CD4-positive, alpha-beta memory T cell (primary cell): ENCODE results near the gene CLEC2L. TPM values are rescaled to one million over a fixed set of nuclear protein-coding genes. Genes with fewer than 3 reads are reported as not detected.
A peak's percentile ranks its signal among the peaks of the same experiment; 100 is the strongest.

Experiments used
- CTCF ChIA-PET: fragments of 350-600 bp; sonication (Branson Sonifier 250); formaldehyde crosslinking; loops from one replicate; lab custom pipeline; 2021; ENCODE audit warnings: inconsistent platforms; ENCODE audit not compliant: partially characterized antibody; lab: Charles Lee
- POLR2A ChIA-PET: fragments of 350-600 bp; sonication (Branson Sonifier 250); formaldehyde crosslinking; loops from one replicate; lab custom pipeline; 2021; ENCODE audit not compliant: partially characterized antibody; lab: Charles Lee
- DNase-seq, 5 donors: peaks; one replicate each; pipeline versions ENCODE4 v3.0.0 to v3.0.0-alpha.2; 2020 to 2022; ENCODE audit warnings: mixed read lengths in 1 of 5
- H3K27ac ChIP-seq: one replicate; pipeline ENCODE4 v1.7.0; 2013; ENCODE audit warnings: low read depth, low read length
- H3K27me3 ChIP-seq: 2 replicates; pipeline ENCODE4 v1.7.0; 2013; ENCODE audit warnings: mild to moderate bottlenecking, low read length, moderate library complexity; ENCODE audit not compliant: insufficient read depth
- H3K36me3 ChIP-seq: 2 replicates; pipeline ENCODE4 v1.7.0; 2013; ENCODE audit warnings: mild to moderate bottlenecking, low read length, moderate library complexity; ENCODE audit not compliant: insufficient read depth
- H3K4me1 ChIP-seq: 2 replicates; pipeline ENCODE4 v1.7.0; 2013; ENCODE audit warnings: mild to moderate bottlenecking, low read length, moderate library complexity; ENCODE audit not compliant: insufficient read depth
- H3K4me3 ChIP-seq, 2 donors: one replicate each; pipeline ENCODE4 v1.7.0; 2013; ENCODE audit warnings: low read length in 2 of 2, mild to moderate bottlenecking in 1 of 2
- H3K9me3 ChIP-seq, 2 donors: one replicate each; pipeline ENCODE4 v1.7.0; 2013; ENCODE audit warnings: low read length in 2 of 2, control low read depth in 1 of 2; ENCODE audit not compliant: control insufficient read depth in 1 of 2
- H3K27ac Mint-ChIP-seq, 7 donors: one replicate each; pipeline ENCODE4 v1.8.0; 2020 to 2021; ENCODE audit warnings: mixed read lengths in 7 of 7, mild to moderate bottlenecking in 6 of 7, inconsistent platforms in 3 of 7, moderate library complexity in 3 of 7
- H3K27me3 Mint-ChIP-seq, 2 donors: one replicate each; pipeline ENCODE4 v1.8.0; 2020 to 2021; ENCODE audit warnings: mixed read lengths in 2 of 2
- H3K36me3 Mint-ChIP-seq, 2 donors: one replicate each; pipeline ENCODE4 v1.8.0; 2020 to 2021; ENCODE audit warnings: mixed read lengths in 2 of 2, inconsistent platforms in 1 of 2, mild to moderate bottlenecking in 1 of 2
- H3K4me1 Mint-ChIP-seq, 4 donors: one replicate each; pipeline ENCODE4 v1.8.0; 2020 to 2021; ENCODE audit warnings: mixed read lengths in 4 of 4, mild to moderate bottlenecking in 1 of 4
- H3K4me3 Mint-ChIP-seq, 8 donors: one replicate each; pipeline ENCODE4 v1.8.0; 2020 to 2021; ENCODE audit warnings: mixed read lengths in 8 of 8, mild to moderate bottlenecking in 7 of 8, moderate library complexity in 6 of 8, inconsistent platforms in 3 of 8
- H3K9me3 Mint-ChIP-seq, 8 donors: one replicate each; pipeline ENCODE4 v1.8.0; 2020 to 2021; ENCODE audit warnings: mixed read lengths in 8 of 8, mild to moderate bottlenecking in 5 of 8, inconsistent platforms in 3 of 8, moderate library complexity in 1 of 8
- intact Hi-C: fragments of 100-400 bp; cut with micrococcal nuclease; formaldehyde crosslinking; loops from one replicate; pipeline ENCODE4 v1.15.1; 2023
- polyA plus RNA-seq, 2 donors: library from polyadenylated mRNA; unstranded; fragments of 300-500 nt; fragmentation: Illumina TruSeq; gene quantifications; one replicate each; pipeline ENCODE4 v1.2.3, GENCODE V29; 2021
- total RNA-seq, 2 experiments: library from RNA; stranded (reverse); gene quantifications; one replicate each; pipeline ENCODE4 v1.2.3, GENCODE V29; 2021

CLEC2L gene
- total and polyA plus RNA-seq, 4 experiments from 2014 or later = not detected

- H3K4me3 ChIP-seq = no peak overlapping the region
- intact Hi-C loops = no loop called here
- peaks cover 0 to 2% (median 0%) of the 10 kb centered on the region in 8 donors for H3K9me3 Mint-ChIP-seq
- H3K4me1 Mint-ChIP-seq = no peaks in the 10 kb centered on the region
- no peaks in the 10 kb centered on the region for H3K9me3 ChIP-seq
- H3K27me3 Mint-ChIP-seq = no peaks in the 10 kb centered on the region
- peak overlapping the region in 2 of 7 donors; percentile 77 to 89 for H3K27ac Mint-ChIP-seq
- ChIA-PET CTCF (no interaction called here), POLR2A (no interaction called here)
- no peaks in the 10 kb centered on the region for H3K4me1 ChIP-seq
- peaks cover 40 to 58% of the 10 kb centered on the region in 2 donors for H3K36me3 Mint-ChIP-seq
- H3K27me3 ChIP-seq = no peaks in the 10 kb centered on the region
- H3K4me3 Mint-ChIP-seq = no peak overlapping the region
- H3K27ac ChIP-seq = no peak overlapping the region
- DNase-seq = no peak
- peaks cover 34% of the 10 kb centered on the region for H3K36me3 ChIP-seq
Measured at GRCh38 chr7:139574618-139575337, 51.3 kb downstream of the CLEC2L start.

- Histone ChIP-seq H3K36me3 (peaks cover 33% of the 10 kb centered on the region), H3K27ac (no peak overlapping the region), H3K4me1 (no peaks in the 10 kb centered on the region), H3K27me3 (no peaks in the 10 kb centered on the region), H3K4me3 (no peak overlapping the region), H3K9me3 (no peaks in the 10 kb centered on the region)
- H3K4me3 Mint-ChIP-seq = no peak overlapping the region
- H3K27me3 Mint-ChIP-seq = no peaks in the 10 kb centered on the region
- H3K9me3 Mint-ChIP-seq = peaks cover 0 to 2% (median 0%) of the 10 kb centered on the region in 8 donors
- no peaks in the 10 kb centered on the region for H3K4me1 Mint-ChIP-seq
- no peak for DNase-seq
- peak overlapping the region in 2 of 7 donors; percentile 77 to 89 for H3K27ac Mint-ChIP-seq
- ChIA-PET CTCF (no interaction called here), POLR2A (no interaction called here)
- intact Hi-C loops = no loop called here
- peaks cover 44 to 61% of the 10 kb centered on the region in 2 donors for H3K36me3 Mint-ChIP-seq
Measured at GRCh38 chr7:139575338-139575680, 51.8 kb downstream of the CLEC2L start.

- Mint-ChIP-seq H3K4me3 (no peak overlapping the region), H3K27ac (no peak overlapping the region), H3K9me3 (peaks cover 0 to 2% (median 0%) of the 10 kb centered on the region in 8 donors), H3K4me1 (no peaks in the 10 kb centered on the region), H3K36me3 (peaks cover 41 to 58% of the 10 kb centered on the region in 2 donors), H3K27me3 (no peaks in the 10 kb centered on the region)
- ChIA-PET POLR2A (no interaction called here), CTCF (no interaction called here)
- Histone ChIP-seq H3K4me3 (no peak overlapping the region), H3K27me3 (no peaks in the 10 kb centered on the region), H3K4me1 (no peaks in the 10 kb centered on the region), H3K9me3 (no peaks in the 10 kb centered on the region), H3K36me3 (peaks cover 32% of the 10 kb centered on the region), H3K27ac (no peak overlapping the region)
- intact Hi-C loops = no loop called here
- DNase-seq = no peak
Measured at GRCh38 chr7:139576179-139576973, 52.9 kb downstream of the CLEC2L start.

- no peak for DNase-seq
- H3K36me3 Mint-ChIP-seq = peaks cover 44 to 59% of the 10 kb centered on the region in 2 donors
- H3K27me3 Mint-ChIP-seq = no peaks in the 10 kb centered on the region
- Histone ChIP-seq H3K27ac (no peak overlapping the region), H3K36me3 (peaks cover 28% of the 10 kb centered on the region), H3K4me3 (no peak overlapping the region), H3K27me3 (no peaks in the 10 kb centered on the region), H3K9me3 (no peaks in the 10 kb centered on the region), H3K4me1 (no peaks in the 10 kb centered on the region)
- ChIA-PET CTCF (interaction anchor here (0.9 kb wide), 1 partner anchor 9 kb away, joined by 3 read pairs; no protein-coding TSS in a partner anchor), POLR2A (no interaction called here)
- H3K9me3 Mint-ChIP-seq = no peaks in the 10 kb centered on the region
- peak overlapping the region in 2 of 7 donors; percentile 51 to 60 for H3K27ac Mint-ChIP-seq
- no peak overlapping the region for H3K4me3 Mint-ChIP-seq
- H3K4me1 Mint-ChIP-seq = no peaks in the 10 kb centered on the region
- intact Hi-C loops = no loop called here
Measured at GRCh38 chr7:139580435-139580834, 57.0 kb downstream of the CLEC2L start.

- Mint-ChIP-seq H3K9me3 (no peaks in the 10 kb centered on the region), H3K4me3 (no peak overlapping the region), H3K27ac (peak overlapping the region in 1 of 7 donors; percentile 76), H3K4me1 (no peaks in the 10 kb centered on the region), H3K36me3 (peaks cover 48 to 64% of the 10 kb centered on the region in 2 donors), H3K27me3 (no peaks in the 10 kb centered on the region)
- intact Hi-C loops = no loop called here
- Histone ChIP-seq H3K27me3 (no peaks in the 10 kb centered on the region), H3K4me3 (no peak overlapping the region), H3K4me1 (no peaks in the 10 kb centered on the region), H3K36me3 (peaks cover 21% of the 10 kb centered on the region), H3K9me3 (no peaks in the 10 kb centered on the region), H3K27ac (no peak overlapping the region)
- no peak for DNase-seq
- ChIA-PET CTCF (interaction anchor here (1.4 kb wide), 2 partner anchors 10 to 20 kb away, joined by 3 to 4 read pairs; no protein-coding TSS in a partner anchor), POLR2A (interaction anchor here (1.2 kb wide), 1 partner anchor 16 kb away, joined by 5 read pairs; no protein-coding TSS in a partner anchor)
Measured at GRCh38 chr7:139582130-139582650, 58.7 kb downstream of the CLEC2L start.

GRCh38 chr7:139582671-139583155 lies 59.2 kb downstream of the CLEC2L start:
- no peaks in the 10 kb centered on the region for H3K27me3 ChIP-seq
- ChIA-PET CTCF (interaction anchor here (1.4 kb wide), 2 partner anchors 9 to 20 kb away, joined by 3 to 4 read pairs; no protein-coding TSS in a partner anchor), POLR2A (interaction anchor here (1.2 kb wide), 1 partner anchor 17 kb away, joined by 5 read pairs; no protein-coding TSS in a partner anchor)
- Mint-ChIP-seq H3K27me3 (no peaks in the 10 kb centered on the region), H3K36me3 (peaks cover 45 to 62% of the 10 kb centered on the region in 2 donors), H3K9me3 (no peaks in the 10 kb centered on the region), H3K27ac (no peak overlapping the region), H3K4me3 (no peak overlapping the region), H3K4me1 (no peaks in the 10 kb centered on the region)
- intact Hi-C loops = no loop called here
- H3K4me1 ChIP-seq = no peaks in the 10 kb centered on the region
- no peak overlapping the region for H3K27ac ChIP-seq
- peaks cover 21% of the 10 kb centered on the region for H3K36me3 ChIP-seq
- no peak overlapping the region for H3K4me3 ChIP-seq
- no peak for DNase-seq
- H3K9me3 ChIP-seq = no peaks in the 10 kb centered on the region
